ENCODE measurements around the gene FPR2. TPM values are rescaled to one million over a fixed set of nuclear protein-coding genes. Genes with fewer than 3 reads are reported as not detected.

Gene FPR2, protein sequence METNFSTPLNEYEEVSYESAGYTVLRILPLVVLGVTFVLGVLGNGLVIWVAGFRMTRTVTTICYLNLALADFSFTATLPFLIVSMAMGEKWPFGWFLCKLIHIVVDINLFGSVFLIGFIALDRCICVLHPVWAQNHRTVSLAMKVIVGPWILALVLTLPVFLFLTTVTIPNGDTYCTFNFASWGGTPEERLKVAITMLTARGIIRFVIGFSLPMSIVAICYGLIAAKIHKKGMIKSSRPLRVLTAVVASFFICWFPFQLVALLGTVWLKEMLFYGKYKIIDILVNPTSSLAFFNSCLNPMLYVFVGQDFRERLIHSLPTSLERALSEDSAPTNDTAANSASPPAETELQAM
- under 1 TPM in 1 of 2 donors, not detected in 1; 0.97 TPM for total RNA-seq

DNA sequence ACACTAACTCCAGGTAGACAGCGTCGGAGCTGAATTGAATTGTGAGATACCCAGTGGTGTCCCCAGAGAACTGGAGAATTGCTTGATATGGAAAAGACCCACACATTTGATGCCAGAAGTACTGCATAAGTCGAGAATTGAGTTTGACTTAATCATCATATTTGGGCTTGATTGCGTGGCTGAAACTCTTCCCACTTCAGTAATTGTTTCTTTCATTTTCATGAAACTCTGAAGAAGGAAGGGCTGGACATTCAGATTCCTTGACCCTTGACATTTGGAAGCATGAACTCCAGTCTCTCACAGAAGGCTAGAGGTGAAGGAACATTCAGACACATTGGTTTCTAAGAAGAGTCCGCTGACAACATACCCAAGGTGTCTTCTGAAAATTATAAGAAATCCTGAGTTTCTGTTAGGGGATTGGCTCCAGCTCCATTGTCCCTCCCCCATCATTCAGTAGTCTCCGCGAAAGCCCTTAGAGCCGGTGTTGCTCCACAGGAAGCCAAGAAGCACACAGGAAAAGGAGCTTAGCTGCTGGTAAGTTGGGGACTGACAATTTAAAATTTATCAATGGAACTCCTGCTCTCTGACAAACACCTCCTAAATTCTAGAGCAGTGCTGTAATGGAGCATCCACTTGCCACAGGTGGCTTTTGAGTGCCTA, at the start of gene FPR2:
Gene FPR2, plus strand, starts transcription at position 484 of the 660 bp plus-strand sequence. CDS start 7,479 bp downstream, outside the sequence.
- Histone ChIP-seq H3K9me3 (no peaks in the 10 kb centered on the region), H3K4me3 (no peak within 1 kb of the TSS), H3K27me3 (replicated peaks; ENCODE audit: insufficient read depth) (no peaks in the 10 kb centered on the region), H3K4me1 (replicated peaks) (no peaks in the 10 kb centered on the region), H3K27ac (no peak within 1 kb of the TSS), H3K36me3 (no peaks in the 10 kb centered on the region)
- intact Hi-C loops (cut with DNase I), result no loop called here
- no peak for DNase-seq (ENCODE audit: low spot score)
- TF ChIP-seq, protein P1, sequence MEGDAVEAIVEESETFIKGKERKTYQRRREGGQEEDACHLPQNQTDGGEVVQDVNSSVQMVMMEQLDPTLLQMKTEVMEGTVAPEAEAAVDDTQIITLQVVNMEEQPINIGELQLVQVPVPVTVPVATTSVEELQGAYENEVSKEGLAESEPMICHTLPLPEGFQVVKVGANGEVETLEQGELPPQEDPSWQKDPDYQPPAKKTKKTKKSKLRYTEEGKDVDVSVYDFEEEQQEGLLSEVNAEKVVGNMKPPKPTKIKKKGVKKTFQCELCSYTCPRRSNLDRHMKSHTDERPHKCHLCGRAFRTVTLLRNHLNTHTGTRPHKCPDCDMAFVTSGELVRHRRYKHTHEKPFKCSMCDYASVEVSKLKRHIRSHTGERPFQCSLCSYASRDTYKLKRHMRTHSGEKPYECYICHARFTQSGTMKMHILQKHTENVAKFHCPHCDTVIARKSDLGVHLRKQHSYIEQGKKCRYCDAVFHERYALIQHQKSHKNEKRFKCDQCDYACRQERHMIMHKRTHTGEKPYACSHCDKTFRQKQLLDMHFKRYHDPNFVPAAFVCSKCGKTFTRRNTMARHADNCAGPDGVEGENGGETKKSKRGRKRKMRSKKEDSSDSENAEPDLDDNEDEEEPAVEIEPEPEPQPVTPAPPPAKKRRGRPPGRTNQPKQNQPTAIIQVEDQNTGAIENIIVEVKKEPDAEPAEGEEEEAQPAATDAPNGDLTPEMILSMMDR (IDR thresholded peaks at IDR 0.05), result no peak
- no peak for TF ChIP-seq POLR2A (IDR thresholded peaks at IDR 0.05)
- no peak for TF ChIP-seq POLR2AphosphoS5 (IDR thresholded peaks at IDR 0.05)
- 65% methylated on average over 8 of the region's 8 CpGs for WGBS

DNA sequence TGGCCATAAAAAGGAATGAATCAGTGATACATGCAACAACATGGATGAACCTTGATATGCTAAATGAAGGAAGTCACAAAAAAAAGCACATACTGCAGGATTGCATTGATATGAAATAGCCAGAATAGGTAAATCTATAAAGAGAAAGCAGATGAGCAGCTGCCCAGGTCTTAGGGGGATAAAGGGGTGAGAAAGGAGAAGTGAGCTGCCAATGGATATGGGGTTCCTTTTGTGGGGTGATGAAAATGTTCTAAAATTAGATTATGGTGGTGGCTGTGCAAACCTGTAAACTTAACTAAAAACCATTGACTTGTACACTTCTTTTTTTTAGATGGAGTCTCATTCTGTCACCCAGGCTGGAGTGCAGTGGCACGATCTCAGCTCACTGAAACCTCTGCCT, 49.3 kb upstream of the FPR2 start:
- no peak for DNase-seq (ENCODE audit: low spot score)
- TF ChIP-seq, protein P1 (IDR thresholded peaks at IDR 0.05), result no peak
- no peak for TF ChIP-seq POLR2A (IDR thresholded peaks at IDR 0.05)
- TF ChIP-seq POLR2AphosphoS5 (IDR thresholded peaks at IDR 0.05), result no peak

DNA sequence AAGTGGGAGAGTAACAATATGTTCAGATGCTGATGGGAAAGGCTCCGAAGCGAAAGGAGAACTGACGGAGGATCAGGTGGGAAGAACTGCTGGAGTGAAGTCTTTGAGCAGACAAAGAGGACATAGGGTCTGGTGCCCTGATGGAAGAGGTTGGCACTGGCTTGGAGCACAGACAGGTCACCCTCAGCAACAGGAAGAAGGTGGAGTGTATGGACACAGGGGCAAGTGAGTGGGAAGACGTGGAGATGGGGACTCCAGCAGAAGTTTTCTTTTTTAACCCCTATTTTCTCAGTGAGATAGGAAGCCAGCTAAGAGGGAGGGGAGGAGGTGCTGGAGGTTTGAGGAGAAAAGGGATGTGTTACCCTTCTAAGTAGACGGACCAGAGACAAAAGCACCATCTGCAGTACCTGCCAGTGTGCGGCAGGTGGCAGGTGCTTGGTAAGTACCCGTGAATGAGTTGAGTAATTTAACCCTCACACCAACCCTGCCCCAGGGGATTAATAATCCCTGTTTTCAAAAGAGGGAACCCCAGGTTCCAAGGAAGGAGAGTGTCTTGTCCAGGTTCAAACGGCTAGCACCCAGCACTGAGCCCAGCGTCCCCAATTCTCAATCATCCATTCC, 48.4 kb upstream of the FPR2 start:
- TF ChIP-seq POLR2A (IDR thresholded peaks at IDR 0.05), result no peak
- TF ChIP-seq, protein P1 (IDR thresholded peaks at IDR 0.05), result peak in 3 of 4 experiments; percentile 39 to 63 (median 54)
- no peaks in the 10 kb centered on the region for H3K36me3 ChIP-seq
- no peak overlapping the region for H3K4me3 ChIP-seq
- H3K27me3 ChIP-seq (replicated peaks; ENCODE audit: insufficient read depth), result peaks cover under 1% of the 10 kb centered on the region
- H3K9me3 ChIP-seq, result no peaks in the 10 kb centered on the region
- no peak overlapping the region for H3K27ac ChIP-seq
- no peaks in the 10 kb centered on the region for H3K4me1 ChIP-seq (replicated peaks)
- intact Hi-C loops (cut with DNase I), result no loop called here
- WGBS, result 38% methylated on average over 9 of the region's 9 CpGs
- DNase-seq (ENCODE audit: low spot score), result no peak

More for the DNA sequence above, 49.3 kb upstream of the FPR2 start:
- Histone ChIP-seq H3K27ac (no peak overlapping the region), H3K36me3 (no peaks in the 10 kb centered on the region), H3K9me3 (no peaks in the 10 kb centered on the region), H3K27me3 (replicated peaks; ENCODE audit: insufficient read depth) (no peaks in the 10 kb centered on the region), H3K4me1 (replicated peaks) (no peaks in the 10 kb centered on the region), H3K4me3 (no peak overlapping the region)
- intact Hi-C loops (cut with DNase I), result no loop called here
- WGBS, result 80% methylated on average over 1 of the region's 1 CpG

DNA sequence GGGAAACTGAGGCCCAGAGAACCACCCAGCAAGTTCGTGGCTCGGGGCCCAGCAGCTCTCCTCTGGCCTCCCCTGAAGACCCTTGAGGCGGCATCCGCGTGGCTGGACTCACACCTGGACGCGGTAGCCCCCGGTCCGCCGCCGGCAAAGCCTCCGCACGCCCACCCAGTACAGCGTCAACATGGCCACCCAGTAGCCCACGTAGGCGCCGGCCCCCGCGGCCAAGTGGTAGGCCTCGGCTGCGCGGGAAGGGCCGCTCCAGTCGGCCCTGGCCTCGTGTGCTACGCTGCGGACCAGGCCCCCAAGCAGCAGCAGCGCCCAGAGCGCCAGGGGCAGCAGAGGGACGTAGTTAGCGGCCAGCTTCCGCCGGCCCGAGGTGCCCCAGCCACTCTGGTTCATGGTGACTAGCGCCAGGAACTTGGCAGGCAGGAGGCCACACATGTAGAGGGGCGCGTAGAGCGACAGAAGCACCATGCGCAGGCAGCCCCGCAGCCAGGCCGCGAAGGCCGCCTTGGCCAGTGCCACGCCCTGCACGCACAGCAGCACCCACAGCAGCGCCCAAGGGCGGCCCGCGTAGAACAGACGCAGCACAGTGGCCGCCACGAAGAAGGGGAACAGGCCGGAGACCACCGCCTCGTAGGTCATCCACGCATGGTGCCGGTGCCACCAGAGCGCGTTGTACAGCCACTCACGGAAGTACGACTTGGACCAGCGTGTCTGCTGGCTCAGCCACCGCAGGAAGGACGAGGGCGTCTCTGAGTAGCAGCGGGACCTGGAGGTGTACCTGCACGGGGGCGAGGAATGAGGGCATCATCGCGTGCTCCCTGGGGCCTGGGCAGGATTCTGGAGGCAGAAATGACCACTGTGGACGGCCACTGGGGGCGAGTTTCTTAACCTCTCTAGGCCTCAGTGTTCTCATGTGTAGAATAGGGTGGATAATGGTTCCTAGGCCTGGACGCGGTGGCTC, 47.4 kb upstream of the FPR2 start:
- intact Hi-C loops (cut with DNase I), result no loop called here
- Histone ChIP-seq H3K4me1 (replicated peaks) (no peaks in the 10 kb centered on the region), H3K27ac (no peak overlapping the region), H3K9me3 (no peaks in the 10 kb centered on the region), H3K4me3 (no peak overlapping the region), H3K36me3 (no peaks in the 10 kb centered on the region), H3K27me3 (replicated peaks; ENCODE audit: insufficient read depth) (peaks cover 4% of the 10 kb centered on the region)
- DNase-seq (ENCODE audit: low spot score), result no peak
- TF ChIP-seq, protein P1 (IDR thresholded peaks at IDR 0.05), result no peak
- TF ChIP-seq POLR2AphosphoS5 (IDR thresholded peaks at IDR 0.05) (no peak), POLR2A (IDR thresholded peaks at IDR 0.05) (no peak)
- 94% methylated on average over 58 of the region's 74 CpGs for WGBS
